DMS79 (cell line): ENCODE data around the gene GNG10.
"Not testable (repeated sequence)": the region's sequence is repeated elsewhere in the genome, so short reads cannot be mapped to it uniquely, and the experiment has no call there.

ENCODE experiments used
- DNase-seq: peaks from one replicate; lab custom pipeline; 2025; lab: John Stamatoyannopoulos, UW

GNG10 gene

DNA sequence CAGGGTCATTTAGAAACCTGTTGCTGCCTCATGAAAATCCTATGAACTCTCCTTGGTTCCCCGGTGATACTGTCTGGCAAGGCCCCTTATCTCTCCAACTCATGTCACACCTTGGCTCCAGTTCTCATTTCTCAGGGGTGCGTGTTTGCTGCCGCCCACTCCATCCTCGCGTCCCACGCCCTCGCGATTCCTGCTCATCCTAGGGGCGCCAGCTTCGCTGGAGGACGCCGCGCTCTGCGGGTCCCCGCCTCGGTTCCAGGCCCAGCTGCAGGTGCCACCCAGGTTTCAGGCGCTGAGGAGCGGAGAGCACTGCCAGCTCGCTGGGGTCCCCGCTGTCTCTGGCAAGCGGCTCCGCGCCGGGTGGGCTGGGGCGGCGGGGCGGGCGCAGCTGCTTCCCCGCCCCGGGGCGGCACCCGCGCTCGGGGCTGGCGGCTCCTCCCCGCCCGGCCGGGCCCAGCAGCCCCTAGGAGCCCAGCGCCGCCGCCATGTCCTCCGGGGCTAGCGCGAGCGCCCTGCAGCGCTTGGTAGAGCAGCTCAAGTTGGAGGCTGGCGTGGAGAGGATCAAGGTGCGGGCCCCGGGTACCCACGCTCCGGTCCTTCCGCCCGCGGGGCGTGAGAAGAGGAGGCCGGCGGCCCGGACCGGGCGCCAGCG lies at the start of gene GNG10:
GNG10 (plus strand) TSS at position 456 of the 652 bp plus-strand sequence; CDS start at position 486, 30 bp downstream.
- DNase-seq: peak; percentile 46

DNA sequence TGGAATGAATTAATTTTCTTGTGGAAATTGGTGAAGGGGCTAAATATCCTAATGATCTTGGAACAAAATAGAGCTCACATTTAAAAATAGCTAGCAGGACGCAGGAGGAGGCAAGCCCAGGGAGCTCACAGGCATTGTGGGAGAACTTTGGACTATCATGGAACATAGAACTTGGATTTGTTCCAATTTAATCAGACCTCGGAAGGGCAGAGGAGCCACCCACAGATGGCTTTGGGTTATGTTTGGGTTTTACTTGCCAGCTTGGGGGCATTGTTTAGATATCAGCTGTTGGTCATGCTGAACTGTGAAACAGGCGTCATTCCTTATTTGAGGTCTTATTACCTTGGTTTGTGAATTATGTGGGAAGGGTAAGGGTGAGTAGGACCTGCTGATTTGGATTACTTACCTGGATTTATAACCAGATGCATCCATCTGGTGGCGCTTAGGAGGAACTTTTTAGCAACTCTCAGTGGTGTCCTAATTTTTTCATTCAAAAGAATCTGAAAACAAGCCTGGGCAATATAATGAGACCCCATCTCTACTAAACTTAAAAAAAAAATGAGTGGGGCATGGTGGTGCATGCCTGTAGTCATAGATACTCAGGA lies 47.9 kb upstream of the GNG10 start:
- DNase-seq: no peak

GRCh38 chr9:111615928-111616327 lies 45.5 kb upstream of the GNG10 start:
- no peak for DNase-seq

GRCh38 chr9:111617349-111617748 lies 44.1 kb upstream of the GNG10 start:
- DNase-seq: not testable (repeated sequence)

GRCh38 chr9:111621895-111622480 lies 39.4 kb upstream of the GNG10 start:
- no peak for DNase-seq

- no peak for DNase-seq
Observed at GRCh38 chr9:111622626-111623025, 38.8 kb upstream of the GNG10 start.

GRCh38 chr9:111627260-111627963 lies 34.0 kb upstream of the GNG10 start:
- DNase-seq: no peak

- no peak for DNase-seq
Observed at GRCh38 chr9:111628411-111628810, 33.0 kb upstream of the GNG10 start.

DNA sequence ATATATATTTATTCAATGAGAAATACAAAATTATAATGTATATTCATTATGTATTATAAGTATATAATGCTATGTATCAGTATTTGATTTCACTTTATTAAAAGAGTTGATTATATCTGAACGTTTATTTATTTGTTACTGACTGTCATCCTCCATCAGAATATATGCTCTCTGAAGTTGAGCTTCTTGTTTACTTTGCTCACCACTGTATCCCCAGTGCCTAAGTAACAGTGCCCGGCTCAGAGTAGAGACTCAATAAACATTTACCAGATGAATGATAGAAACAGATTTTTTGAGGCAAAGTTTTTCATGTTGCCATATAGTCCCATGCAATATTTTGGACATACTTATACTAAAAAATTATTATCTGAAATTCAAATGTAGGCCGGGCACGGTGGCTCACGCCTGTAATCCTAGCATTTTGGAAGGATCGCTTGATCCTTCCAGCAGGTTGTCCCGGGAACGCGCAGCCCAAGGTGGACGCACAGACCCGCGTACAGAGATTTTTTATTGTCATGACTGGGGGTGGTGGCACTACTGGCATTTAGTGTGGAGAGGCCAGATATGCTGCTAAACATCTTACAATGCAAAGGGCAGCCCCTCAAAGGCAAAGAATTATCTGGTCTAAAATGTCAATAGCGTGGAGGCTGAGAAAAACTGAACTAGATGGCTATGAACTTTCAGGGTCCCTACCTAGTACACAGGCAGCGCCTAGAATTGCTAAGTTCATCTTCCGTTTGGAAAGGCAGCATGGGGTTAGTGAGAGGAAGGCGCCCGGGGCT lies 31.0 kb upstream of the GNG10 start:
- no peak for DNase-seq

- no peak for DNase-seq
Observed at GRCh38 chr9:111630964-111631213, 30.5 kb upstream of the GNG10 start.

GRCh38 chr9:111631214-111631971 lies 30.0 kb upstream of the GNG10 start, which contains the start of gene DNAJC25:
Gene DNAJC25, plus strand, starts transcription at chr9:111631334. Its CDS starts 74 bp downstream, at chr9:111631408.
- DNase-seq: peak; percentile 96

- DNase-seq: no peak
Observed at GRCh38 chr9:111632060-111632459, 29.3 kb upstream of the GNG10 start.

DNA sequence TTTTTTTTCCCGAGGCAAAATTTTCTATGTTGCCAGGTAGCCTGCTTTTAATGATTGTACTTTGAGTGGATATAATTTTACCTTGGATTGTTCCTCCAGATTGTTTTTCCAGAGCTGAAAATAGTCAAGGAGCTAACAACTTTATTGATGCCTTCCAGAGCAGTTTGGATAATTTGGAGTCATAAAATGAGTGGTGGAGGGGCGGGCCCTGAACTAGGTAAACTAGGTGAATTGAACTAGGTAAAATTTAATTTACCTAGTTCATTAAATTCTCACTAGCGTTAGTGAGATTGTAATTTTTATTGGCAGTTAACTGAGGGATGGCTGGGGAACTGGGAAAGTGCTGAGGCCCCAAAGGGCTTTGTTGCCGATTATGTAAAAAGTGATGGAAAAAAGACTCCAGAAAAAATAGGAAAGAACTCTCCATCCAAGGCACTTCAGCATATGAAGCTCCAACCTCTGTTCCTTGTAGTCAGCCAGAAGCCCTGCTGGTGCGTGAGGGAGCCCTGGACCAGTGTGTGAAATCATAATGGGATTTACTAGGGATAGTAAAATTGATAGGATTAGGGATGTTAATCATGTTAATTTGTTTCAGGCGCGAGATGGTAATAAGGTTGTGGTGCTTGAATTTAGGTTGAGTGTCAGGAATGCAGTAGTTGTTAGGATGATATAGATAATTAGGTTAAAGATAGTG lies 28.6 kb upstream of the GNG10 start:
- no peak for DNase-seq

GRCh38 chr9:111633389-111633736 lies 28.0 kb upstream of the GNG10 start:
- DNase-seq: no peak

- no peak for DNase-seq
Observed at GRCh38 chr9:111634860-111635259, 26.5 kb upstream of the GNG10 start.

- DNase-seq: no peak
Observed at GRCh38 chr9:111637421-111637950, 23.9 kb upstream of the GNG10 start.

DNA sequence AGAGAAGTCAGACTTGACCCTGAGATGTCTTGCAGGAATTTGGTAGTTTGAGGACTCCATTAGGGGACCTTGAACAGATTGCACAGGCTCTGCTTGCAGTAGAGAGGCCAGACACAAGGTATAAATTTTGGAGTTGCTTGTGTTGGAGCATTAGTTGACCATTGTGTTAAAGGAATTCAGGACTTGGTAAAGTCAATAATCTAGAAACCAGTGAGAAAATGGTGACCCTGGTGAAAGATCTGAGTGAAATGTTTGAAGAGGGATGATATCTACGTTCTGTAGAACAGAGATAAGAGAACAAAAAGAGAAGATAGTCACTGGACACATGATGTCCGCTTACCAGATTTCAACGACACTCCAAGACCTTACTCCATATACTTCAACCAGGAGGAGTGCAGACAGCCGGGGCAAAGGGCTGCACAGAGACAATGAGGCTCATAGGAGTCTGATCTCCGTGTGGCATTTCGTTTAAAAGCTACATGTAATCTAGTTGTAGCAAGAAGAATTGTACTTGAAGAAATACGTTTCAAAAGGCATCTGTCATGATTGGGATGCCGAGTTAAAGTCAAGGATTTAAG lies 17.1 kb upstream of the GNG10 start:
- DNase-seq: no peak

GRCh38 chr9:111645806-111646205 lies 15.6 kb upstream of the GNG10 start:
- no peak for DNase-seq

GRCh38 chr9:111646417-111646816 lies 15.0 kb upstream of the GNG10 start:
- DNase-seq: no peak

DNA sequence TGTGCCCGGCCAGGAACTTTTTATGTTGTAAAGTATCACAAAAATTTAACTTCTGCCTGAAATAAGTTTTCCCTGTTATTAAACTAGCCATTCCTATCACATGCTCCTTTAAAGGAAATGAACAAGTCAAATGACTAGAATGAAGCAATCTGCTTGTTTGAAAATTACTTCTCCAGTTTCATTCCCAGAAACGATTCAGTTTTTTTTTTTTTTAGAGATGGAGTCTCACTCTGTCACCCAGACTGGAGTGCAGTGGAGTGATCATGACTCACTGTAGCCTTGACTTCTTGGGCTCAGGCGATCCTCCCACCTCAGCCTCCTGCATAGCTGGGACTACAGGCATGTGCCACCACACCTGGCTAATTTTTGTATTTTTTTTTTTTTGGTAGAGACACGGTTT lies 13.3 kb upstream of the GNG10 start:
- DNase-seq: no peak
